Measurements from ENCODE around the gene OR11G2. TPM values are rescaled to one million over a fixed set of nuclear protein-coding genes. Genes with fewer than 3 reads are reported as not detected.

Gene OR11G2
- total RNA-seq, 6 experiments from 2014 or later = not detected

DNA sequence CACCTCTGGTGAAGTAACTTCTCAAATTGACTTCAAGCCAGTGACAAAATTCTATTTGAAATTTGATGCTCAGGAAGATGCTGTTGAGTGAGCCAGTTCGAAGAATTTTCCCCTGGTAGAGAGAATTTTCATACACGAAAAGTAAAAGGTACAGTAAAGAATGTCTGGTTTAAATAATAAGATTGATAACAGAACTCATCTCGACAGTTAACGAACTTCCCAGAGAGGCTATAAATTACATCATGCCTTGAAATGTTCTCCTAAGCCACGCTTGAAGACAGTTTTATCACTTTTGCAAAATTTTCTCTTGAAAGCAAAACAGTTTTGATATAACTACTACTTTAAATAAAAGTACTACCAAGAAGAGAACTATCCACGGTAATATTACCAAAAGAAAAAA is 14.4 kb upstream of the OR11G2 start:
- 0 out of 2 replicates have a peak, but pooled peaks cover 5% of the 10 kb centered on the region for H3K36me3 Mint-ChIP-seq (ENCODE audit: low read depth)
- no peak for DNase-seq
- no peak overlapping the region for H3K27ac Mint-ChIP-seq
- H3K27me3 Mint-ChIP-seq (ENCODE audit: insufficient read depth) = no peaks in the 10 kb centered on the region
- peaks cover 17% of the 10 kb centered on the region for H3K9me3 Mint-ChIP-seq
- H3K4me3 Mint-ChIP-seq = no peak overlapping the region
- H3K4me1 Mint-ChIP-seq (ENCODE audit: low read depth) = no peaks in the 10 kb centered on the region
- TF ChIP-seq, protein P1, sequence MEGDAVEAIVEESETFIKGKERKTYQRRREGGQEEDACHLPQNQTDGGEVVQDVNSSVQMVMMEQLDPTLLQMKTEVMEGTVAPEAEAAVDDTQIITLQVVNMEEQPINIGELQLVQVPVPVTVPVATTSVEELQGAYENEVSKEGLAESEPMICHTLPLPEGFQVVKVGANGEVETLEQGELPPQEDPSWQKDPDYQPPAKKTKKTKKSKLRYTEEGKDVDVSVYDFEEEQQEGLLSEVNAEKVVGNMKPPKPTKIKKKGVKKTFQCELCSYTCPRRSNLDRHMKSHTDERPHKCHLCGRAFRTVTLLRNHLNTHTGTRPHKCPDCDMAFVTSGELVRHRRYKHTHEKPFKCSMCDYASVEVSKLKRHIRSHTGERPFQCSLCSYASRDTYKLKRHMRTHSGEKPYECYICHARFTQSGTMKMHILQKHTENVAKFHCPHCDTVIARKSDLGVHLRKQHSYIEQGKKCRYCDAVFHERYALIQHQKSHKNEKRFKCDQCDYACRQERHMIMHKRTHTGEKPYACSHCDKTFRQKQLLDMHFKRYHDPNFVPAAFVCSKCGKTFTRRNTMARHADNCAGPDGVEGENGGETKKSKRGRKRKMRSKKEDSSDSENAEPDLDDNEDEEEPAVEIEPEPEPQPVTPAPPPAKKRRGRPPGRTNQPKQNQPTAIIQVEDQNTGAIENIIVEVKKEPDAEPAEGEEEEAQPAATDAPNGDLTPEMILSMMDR (IDR thresholded peaks at IDR 0.05) = no peak

DNA sequence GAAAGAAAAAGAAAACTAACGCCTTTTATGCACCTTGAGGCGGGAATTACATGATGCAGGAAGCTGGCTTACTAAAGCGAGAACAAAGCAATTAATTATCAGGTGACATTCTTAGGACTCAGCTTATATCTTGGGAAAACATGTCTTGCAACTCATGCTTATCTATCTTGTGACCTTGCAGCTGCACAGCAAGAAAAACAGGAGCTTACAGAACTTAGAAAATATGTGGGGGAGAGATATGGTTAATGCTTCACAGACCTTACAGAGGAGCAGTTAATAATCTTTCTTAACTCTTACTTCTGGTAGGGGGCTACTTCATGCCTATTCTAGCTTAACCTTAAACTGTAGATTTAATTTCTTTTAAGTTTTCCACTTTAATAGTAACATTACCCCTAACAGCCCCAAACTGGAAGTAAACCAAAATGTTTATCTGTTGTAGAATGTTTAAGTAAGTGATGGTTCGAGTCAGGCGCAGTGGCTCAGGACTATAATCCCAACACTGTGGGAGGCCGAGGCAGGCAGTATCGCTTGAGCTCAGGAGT is 13.2 kb upstream of the OR11G2 start:
- peaks cover 21% of the 10 kb centered on the region for H3K9me3 Mint-ChIP-seq
- no peak for DNase-seq
- H3K4me3 Mint-ChIP-seq = no peak overlapping the region
- TF ChIP-seq, protein P1 (IDR thresholded peaks at IDR 0.05) = no peak
- 0 out of 2 replicates have a peak, but pooled peaks cover 6% of the 10 kb centered on the region for H3K4me1 Mint-ChIP-seq (ENCODE audit: low read depth)
- no peaks in the 10 kb centered on the region; the same call in 1 of the 2 replicates for H3K27me3 Mint-ChIP-seq (ENCODE audit: insufficient read depth)
- H3K27ac Mint-ChIP-seq = no peak overlapping the region
- H3K36me3 Mint-ChIP-seq (ENCODE audit: low read depth) = 0 out of 2 replicates have a peak, but pooled peaks cover 5% of the 10 kb centered on the region

DNA sequence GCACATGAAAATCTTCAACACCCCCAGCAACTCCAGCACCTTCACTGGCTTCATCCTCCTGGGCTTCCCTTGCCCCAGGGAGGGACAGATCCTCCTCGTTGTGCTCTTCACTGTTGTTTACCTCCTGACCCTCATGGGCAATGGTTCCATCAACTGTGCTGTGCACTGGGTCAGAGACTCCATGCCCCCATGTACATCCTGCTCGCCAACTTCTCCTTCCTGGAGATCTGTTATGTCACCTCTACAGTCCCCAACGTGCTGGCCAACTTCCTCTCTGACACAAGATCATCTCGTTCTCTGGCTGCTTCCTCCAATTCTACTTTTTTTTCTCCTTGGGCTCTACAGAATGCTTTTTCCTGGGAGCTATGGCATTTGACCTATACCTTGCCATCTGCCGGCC is 11.5 kb upstream of the OR11G2 start:
- Mint-ChIP-seq H3K4me3 (no peak overlapping the region), H3K9me3 (peaks cover 21% of the 10 kb centered on the region), H3K27me3 (ENCODE audit: insufficient read depth) (no peaks in the 10 kb centered on the region; the same call in 1 of the 2 replicates), H3K36me3 (ENCODE audit: low read depth) (0 out of 2 replicates have a peak, but pooled peaks cover 5% of the 10 kb centered on the region), H3K4me1 (ENCODE audit: low read depth) (0 out of 2 replicates have a peak, but pooled peaks cover 6% of the 10 kb centered on the region), H3K27ac (no peak overlapping the region)
- no peak for DNase-seq
- TF ChIP-seq, protein P1 (IDR thresholded peaks at IDR 0.05) = no peak

DNA sequence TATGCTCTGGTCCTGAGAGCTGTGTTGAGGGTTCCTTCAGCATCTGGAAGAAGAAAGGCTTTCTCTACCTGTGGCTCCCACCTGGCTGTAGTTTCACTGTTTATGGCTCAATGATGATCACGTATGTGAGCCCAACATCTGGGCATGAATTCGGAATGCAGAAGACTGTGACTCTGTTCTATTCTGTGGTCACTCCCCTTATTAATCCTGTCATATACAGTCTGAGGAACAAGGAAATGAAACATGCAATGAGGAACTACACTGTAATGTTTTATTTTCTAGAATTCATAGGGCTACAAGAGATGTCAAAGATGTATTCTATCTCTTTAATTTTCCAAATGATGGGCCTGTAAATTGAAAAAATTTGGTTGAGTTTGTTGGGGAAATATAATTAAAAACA is 10.8 kb upstream of the OR11G2 start:
- H3K27ac Mint-ChIP-seq = no peak overlapping the region
- no peak for DNase-seq
- peaks cover 21% of the 10 kb centered on the region for H3K9me3 Mint-ChIP-seq
- TF ChIP-seq, protein P1 (IDR thresholded peaks at IDR 0.05) = no peak
- H3K27me3 Mint-ChIP-seq (ENCODE audit: insufficient read depth) = no peaks in the 10 kb centered on the region; the same call in 1 of the 2 replicates
- H3K36me3 Mint-ChIP-seq (ENCODE audit: low read depth) = 0 out of 2 replicates have a peak, but pooled peaks cover 5% of the 10 kb centered on the region
- no peak overlapping the region for H3K4me3 Mint-ChIP-seq
- 0 out of 2 replicates have a peak, but pooled peaks cover 6% of the 10 kb centered on the region for H3K4me1 Mint-ChIP-seq (ENCODE audit: low read depth)

DNA sequence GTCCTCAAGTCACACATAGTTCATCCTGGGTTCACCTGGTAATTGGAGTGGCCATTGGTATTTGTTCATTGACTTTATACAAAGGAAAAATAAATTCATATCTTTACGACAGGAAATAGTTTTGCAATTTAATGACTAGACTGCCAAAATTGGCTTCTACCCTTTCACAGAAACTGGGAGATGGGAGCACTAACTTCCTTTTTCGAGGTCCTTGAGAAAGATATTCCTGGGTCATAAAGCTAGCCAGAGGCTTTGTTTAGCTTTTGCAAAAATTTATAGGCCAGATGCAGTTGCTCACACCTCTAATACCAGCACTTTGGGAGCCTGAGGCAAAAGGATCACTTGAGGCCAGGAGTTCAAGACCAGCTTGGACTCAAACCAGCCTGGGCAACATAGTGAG is 10.2 kb upstream of the OR11G2 start:
- no peak for DNase-seq
- Mint-ChIP-seq H3K9me3 (peaks cover 19% of the 10 kb centered on the region), H3K4me3 (no peak overlapping the region), H3K36me3 (ENCODE audit: low read depth) (0 out of 2 replicates have a peak, but pooled peaks cover 5% of the 10 kb centered on the region), H3K27me3 (ENCODE audit: insufficient read depth) (no peaks in the 10 kb centered on the region; the same call in 1 of the 2 replicates), H3K27ac (no peak overlapping the region), H3K4me1 (ENCODE audit: low read depth) (0 out of 2 replicates have a peak, but pooled peaks cover 6% of the 10 kb centered on the region)
- TF ChIP-seq, protein P1 (IDR thresholded peaks at IDR 0.05) = no peak

Data from HFFc6 (cell line).